Tibial nerve (tissue), 4 donors: ENCODE results near the gene CARS2. TPM values are rescaled to one million over a fixed set of nuclear protein-coding genes. Genes with fewer than 3 reads are reported as not detected.

Experiments
- DNase-seq, 2 donors: peaks; one replicate each; pipeline ENCODE4 v3.0.0-alpha.2; 2019; ENCODE audit warnings: low spot score in 2 of 2
- H3K27ac ChIP-seq, 4 donors: fragments of 200-600 bp; sonication (generic) in 3 of 4; one replicate each; pipeline ENCODE4 v1.5.1; 2017 to 2019; ENCODE audit warnings: mild to moderate bottlenecking in 1 of 4
- H3K27me3 ChIP-seq, 2 donors: fragments of 200-600 bp; sonication (generic) in 1 of 2; one replicate each; pipeline versions ENCODE4 v1.5.1 to v1.6.0; 2017 to 2019
- H3K36me3 ChIP-seq, 3 donors: fragments of 200-600 bp; sonication (generic); one replicate each; pipeline ENCODE4 v1.5.1; 2018 to 2019
- H3K4me1 ChIP-seq, 4 donors: fragments of 200-600 bp; sonication (generic) in 3 of 4; one replicate each; pipeline ENCODE4 v1.5.1; 2017 to 2019
- H3K4me3 ChIP-seq, 4 donors: fragments of 200-600 bp; sonication (generic) in 3 of 4; one replicate each; pipeline ENCODE4 v1.5.1; 2017 to 2019; ENCODE audit warnings: mild to moderate bottlenecking in 1 of 4, moderate library complexity in 1 of 4
- H3K9me3 ChIP-seq, 4 donors: fragments of 200-600 bp; sonication (generic) in 3 of 4; one replicate each; pipeline ENCODE4 v1.5.1; 2017 to 2019
- EP300 ChIP-seq, 2 donors: sonication (generic); formaldehyde crosslinking; IDR thresholded peaks; one replicate each; pipeline ENCODE4 v1.6.1; 2017; ENCODE audit warnings: antibody characterized with exemption in 2 of 2, mild to moderate bottlenecking in 1 of 2
- POLR2A ChIP-seq, 2 donors: fragments of 450-650 bp; IDR thresholded peaks; one replicate each; pipeline ENCODE4 v1.6.1; 2017; ENCODE audit warnings: antibody characterized with exemption in 2 of 2, mild to moderate bottlenecking in 2 of 2, moderate library complexity in 2 of 2
- WGBS, 2 donors: methylation state at CpG; one replicate each; pipeline ENCODE4 v1.1.5; 2018; 5-methylcytosine and 5-hydroxymethylcytosine counted together
- total RNA-seq, 4 donors: library from RNA; depleted of rRNA; stranded (reverse); fragments of >200 nt; gene quantifications; one replicate each; pipeline ENCODE4 v1.1.0, GENCODE V29; 2016
- TF ChIP-seq, protein P1 (sequence below), 5 experiments: fragments of 200-600 bp in 3 of 5; fragments of 450-650 bp in 2 of 5; sonication (generic) in 3 of 5; IDR thresholded peaks; one replicate each; pipeline ENCODE4 v1.5.1; 2016 to 2019; ENCODE audit warnings: antibody characterized with exemption in 5 of 5, mild to moderate bottlenecking in 3 of 5, moderate library complexity in 2 of 5

Gene CARS2
- total RNA-seq, 4 donors from 2014 or later, result 33.7 to 68.4 (median 64.3) TPM

DNA sequence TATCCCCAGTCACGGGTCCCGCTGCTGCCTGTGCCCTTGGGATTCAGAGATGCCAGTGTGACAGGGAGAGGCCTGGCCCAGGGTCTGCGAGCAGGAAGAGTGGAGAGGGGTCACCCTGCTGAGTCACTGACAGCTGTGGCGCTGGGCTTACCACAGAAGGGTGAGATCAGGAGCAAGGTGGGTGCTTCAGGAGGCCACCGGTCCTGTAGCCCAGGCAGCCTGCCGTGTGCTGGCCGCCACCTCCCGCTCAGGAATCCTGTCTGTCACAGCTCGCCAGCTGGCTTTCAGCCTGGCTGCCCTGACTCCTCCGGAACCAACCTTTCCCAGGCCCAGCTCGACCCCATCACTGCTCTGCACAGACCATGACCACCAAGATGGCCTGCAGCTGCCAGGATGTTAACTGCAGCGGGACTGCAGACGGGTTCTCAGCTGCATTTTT is 65.3 kb downstream of the CARS2 start:
- TF ChIP-seq, protein P1, sequence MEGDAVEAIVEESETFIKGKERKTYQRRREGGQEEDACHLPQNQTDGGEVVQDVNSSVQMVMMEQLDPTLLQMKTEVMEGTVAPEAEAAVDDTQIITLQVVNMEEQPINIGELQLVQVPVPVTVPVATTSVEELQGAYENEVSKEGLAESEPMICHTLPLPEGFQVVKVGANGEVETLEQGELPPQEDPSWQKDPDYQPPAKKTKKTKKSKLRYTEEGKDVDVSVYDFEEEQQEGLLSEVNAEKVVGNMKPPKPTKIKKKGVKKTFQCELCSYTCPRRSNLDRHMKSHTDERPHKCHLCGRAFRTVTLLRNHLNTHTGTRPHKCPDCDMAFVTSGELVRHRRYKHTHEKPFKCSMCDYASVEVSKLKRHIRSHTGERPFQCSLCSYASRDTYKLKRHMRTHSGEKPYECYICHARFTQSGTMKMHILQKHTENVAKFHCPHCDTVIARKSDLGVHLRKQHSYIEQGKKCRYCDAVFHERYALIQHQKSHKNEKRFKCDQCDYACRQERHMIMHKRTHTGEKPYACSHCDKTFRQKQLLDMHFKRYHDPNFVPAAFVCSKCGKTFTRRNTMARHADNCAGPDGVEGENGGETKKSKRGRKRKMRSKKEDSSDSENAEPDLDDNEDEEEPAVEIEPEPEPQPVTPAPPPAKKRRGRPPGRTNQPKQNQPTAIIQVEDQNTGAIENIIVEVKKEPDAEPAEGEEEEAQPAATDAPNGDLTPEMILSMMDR (IDR thresholded peaks at IDR 0.05), result no peak
- TF ChIP-seq POLR2A (IDR thresholded peaks at IDR 0.05), result no peak
- no peak for TF ChIP-seq EP300 (IDR thresholded peaks at IDR 0.05)
- no peaks in the 10 kb centered on the region for H3K9me3 ChIP-seq
- WGBS, 2 donors, result 51 to 67% methylated on average over 11 to 13 of the region's 13 CpGs
- no peak overlapping the region for H3K4me3 ChIP-seq
- peaks cover 6 to 96% (median 6%) of the 10 kb centered on the region in 3 donors for H3K36me3 ChIP-seq
- DNase-seq, result no peak
- peaks cover 0 to 22% (median 3%) of the 10 kb centered on the region in 4 donors for H3K4me1 ChIP-seq
- peak overlapping the region in 2 of 4 donors; percentile 49 to 64 for H3K27ac ChIP-seq
- no peaks in the 10 kb centered on the region for H3K27me3 ChIP-seq

GRCh38 chr13:110639935-110640334 is 66.0 kb downstream of the CARS2 start:
- no peaks in the 10 kb centered on the region for H3K9me3 ChIP-seq
- H3K4me1 ChIP-seq, result peaks cover 0 to 18% (median 3%) of the 10 kb centered on the region in 4 donors
- H3K36me3 ChIP-seq, result peaks cover 6 to 96% (median 10%) of the 10 kb centered on the region in 3 donors
- H3K27me3 ChIP-seq, result no peaks in the 10 kb centered on the region
- H3K4me3 ChIP-seq, result no peak overlapping the region
- no peak overlapping the region for H3K27ac ChIP-seq
- WGBS, 2 donors, result 77 to 79% methylated on average over 5 of the region's 5 CpGs
- no peak for DNase-seq
- TF ChIP-seq EP300 (IDR thresholded peaks at IDR 0.05) (no peak), POLR2A (IDR thresholded peaks at IDR 0.05) (no peak)
- TF ChIP-seq, protein P1 (IDR thresholded peaks at IDR 0.05), result no peak

DNA sequence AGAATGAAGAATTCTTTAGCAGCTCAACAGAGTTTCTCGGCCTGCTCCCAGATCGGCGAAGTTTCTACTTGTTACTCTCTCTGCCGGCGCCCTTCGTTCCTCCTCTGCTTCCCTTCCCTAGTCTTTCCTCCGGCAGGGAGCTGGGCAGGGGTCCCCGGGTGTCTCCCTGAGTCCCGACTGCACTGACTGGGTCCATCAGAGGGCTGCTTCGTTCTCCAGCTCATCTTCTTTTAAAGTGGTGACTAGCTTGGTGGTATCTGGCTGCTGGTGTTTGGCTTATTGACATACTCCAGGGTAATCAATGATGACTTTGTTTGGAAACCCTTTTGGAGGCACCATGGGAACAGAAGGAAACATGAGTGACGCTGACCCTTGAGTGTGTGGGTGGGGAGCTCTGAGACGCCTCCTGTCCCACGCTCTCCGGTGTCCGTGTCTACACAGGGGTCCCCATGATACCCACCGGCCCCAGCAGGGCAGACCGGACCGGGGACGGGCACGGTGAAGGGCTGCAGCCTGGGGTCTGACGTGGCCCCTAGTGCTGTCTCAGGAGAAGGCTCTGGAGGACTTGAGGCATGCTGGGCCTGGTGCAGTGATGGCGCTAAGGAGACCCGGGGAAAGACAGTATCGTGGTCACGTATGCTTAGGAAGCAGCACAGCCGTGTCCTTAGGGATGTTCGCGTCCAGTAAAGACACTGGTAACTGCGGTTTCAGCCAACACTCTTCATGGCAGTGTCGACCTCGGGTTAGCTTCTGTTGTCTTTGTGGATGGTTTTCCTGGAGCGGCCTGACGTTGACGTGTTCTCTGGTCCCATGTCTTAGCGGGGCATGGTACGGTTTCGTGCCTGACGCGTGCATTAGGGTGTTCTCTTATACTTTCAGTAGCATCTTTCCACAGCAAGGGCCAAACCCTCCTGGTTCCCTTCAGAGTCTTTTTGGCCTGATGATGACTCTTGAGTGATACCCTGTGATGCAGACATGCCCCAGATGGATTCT is 66.8 kb downstream of the CARS2 start:
- Histone ChIP-seq H3K27ac (no peak overlapping the region), H3K4me1 (peaks cover 0 to 11% (median 0%) of the 10 kb centered on the region in 4 donors), H3K36me3 (peaks cover 6 to 98% (median 15%) of the 10 kb centered on the region in 3 donors), H3K4me3 (no peak overlapping the region), H3K9me3 (no peaks in the 10 kb centered on the region), H3K27me3 (no peaks in the 10 kb centered on the region)
- TF ChIP-seq POLR2A (IDR thresholded peaks at IDR 0.05) (no peak), EP300 (IDR thresholded peaks at IDR 0.05) (no peak)
- TF ChIP-seq, protein P1 (IDR thresholded peaks at IDR 0.05), result no peak
- 85% methylated on average over 38 to 39 of the region's 39 CpGs for WGBS, 2 donors
- DNase-seq, result no peak

GRCh38 chr13:110638257-110638656 is 67.7 kb downstream of the CARS2 start:
- Histone ChIP-seq H3K4me3 (no peak overlapping the region), H3K9me3 (no peaks in the 10 kb centered on the region), H3K36me3 (peaks cover 6 to 97% (median 15%) of the 10 kb centered on the region in 3 donors), H3K27ac (no peak overlapping the region), H3K4me1 (peaks cover 0 to 11% (median 0%) of the 10 kb centered on the region in 4 donors), H3K27me3 (no peaks in the 10 kb centered on the region)
- DNase-seq, result no peak
- 87 to 89% methylated on average over 23 of the region's 23 CpGs for WGBS, 2 donors
- TF ChIP-seq, protein P1 (IDR thresholded peaks at IDR 0.05), result no peak
- TF ChIP-seq EP300 (IDR thresholded peaks at IDR 0.05) (no peak), POLR2A (IDR thresholded peaks at IDR 0.05) (no peak)

- H3K4me1 ChIP-seq, result peaks cover 0 to 11% (median 0%) of the 10 kb centered on the region in 4 donors
- H3K4me3 ChIP-seq, result no peak overlapping the region
- no peak for TF ChIP-seq POLR2A (IDR thresholded peaks at IDR 0.05)
- no peak for TF ChIP-seq EP300 (IDR thresholded peaks at IDR 0.05)
- TF ChIP-seq, protein P1 (IDR thresholded peaks at IDR 0.05), result no peak
- H3K36me3 ChIP-seq, result peaks cover 6 to 97% (median 15%) of the 10 kb centered on the region in 3 donors
- H3K9me3 ChIP-seq, result no peaks in the 10 kb centered on the region
- no peak overlapping the region for H3K27ac ChIP-seq
- H3K27me3 ChIP-seq, result no peaks in the 10 kb centered on the region
- no peak for DNase-seq
- 74 to 94% methylated on average over 4 to 5 of the region's 6 CpGs for WGBS, 2 donors
Measured at GRCh38 chr13:110637747-110638146, 68.2 kb downstream of the CARS2 start.
